ENCODE data around the gene ZNF665.

GRCh38 chr19:53224606-53225005 lies 31.4 kb upstream of the ZNF665 start:
- TF ChIP-seq, protein P1, sequence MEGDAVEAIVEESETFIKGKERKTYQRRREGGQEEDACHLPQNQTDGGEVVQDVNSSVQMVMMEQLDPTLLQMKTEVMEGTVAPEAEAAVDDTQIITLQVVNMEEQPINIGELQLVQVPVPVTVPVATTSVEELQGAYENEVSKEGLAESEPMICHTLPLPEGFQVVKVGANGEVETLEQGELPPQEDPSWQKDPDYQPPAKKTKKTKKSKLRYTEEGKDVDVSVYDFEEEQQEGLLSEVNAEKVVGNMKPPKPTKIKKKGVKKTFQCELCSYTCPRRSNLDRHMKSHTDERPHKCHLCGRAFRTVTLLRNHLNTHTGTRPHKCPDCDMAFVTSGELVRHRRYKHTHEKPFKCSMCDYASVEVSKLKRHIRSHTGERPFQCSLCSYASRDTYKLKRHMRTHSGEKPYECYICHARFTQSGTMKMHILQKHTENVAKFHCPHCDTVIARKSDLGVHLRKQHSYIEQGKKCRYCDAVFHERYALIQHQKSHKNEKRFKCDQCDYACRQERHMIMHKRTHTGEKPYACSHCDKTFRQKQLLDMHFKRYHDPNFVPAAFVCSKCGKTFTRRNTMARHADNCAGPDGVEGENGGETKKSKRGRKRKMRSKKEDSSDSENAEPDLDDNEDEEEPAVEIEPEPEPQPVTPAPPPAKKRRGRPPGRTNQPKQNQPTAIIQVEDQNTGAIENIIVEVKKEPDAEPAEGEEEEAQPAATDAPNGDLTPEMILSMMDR (IDR thresholded peaks at IDR 0.05), result no peak
- no peak for TF ChIP-seq POLR2A (IDR thresholded peaks at IDR 0.05)

Measured in esophagus squamous epithelium (tissue), 4 donors.